Fibroblast of lung (primary cell): ENCODE measurements around the gene SIRT2. TPM values are rescaled to one million over a fixed set of nuclear protein-coding genes. Genes with fewer than 3 reads are reported as not detected.
A peak's percentile ranks its signal among the peaks of the same experiment; 100 is the strongest.

Experiments used
- DNase-seq, 2 donors: peaks; one replicate each; pipeline versions ENCODE4 v3.0.0 to v3.0.0-alpha.2; 2010; ENCODE audit warnings: low read depth in 2 of 2
- H2AFZ ChIP-seq: 2 replicates; pipeline ENCODE4 v1.5.1; 2012; ENCODE audit warnings: low read length, control low read depth, inconsistent platforms
- H3K27ac ChIP-seq: 2 replicates; pipeline ENCODE4 v1.5.1; 2011; ENCODE audit warnings: low read length, control low read depth; ENCODE audit not compliant: insufficient read depth
- H3K27me3 ChIP-seq: 2 replicates; pipeline ENCODE4 v1.5.1; 2011; ENCODE audit warnings: mild to moderate bottlenecking, low read length; ENCODE audit not compliant: control insufficient read depth, insufficient read depth
- H3K36me3 ChIP-seq: 2 replicates; pipeline ENCODE4 v1.5.1; 2011; ENCODE audit warnings: low read length; ENCODE audit not compliant: control insufficient read depth, insufficient read depth
- H3K4me1 ChIP-seq: 2 replicates; pipeline ENCODE4 v1.5.1; 2011; ENCODE audit warnings: low read length; ENCODE audit not compliant: control insufficient read depth, insufficient read depth; ENCODE audit errors: extremely low read depth
- H3K4me2 ChIP-seq: 2 replicates; pipeline ENCODE4 v1.5.1; 2011; ENCODE audit warnings: low read length, control low read depth; ENCODE audit not compliant: insufficient read depth; ENCODE audit errors: extremely low read depth
- H3K4me3 ChIP-seq, 4 experiments: fragments of 200-600 bp in 1 of 4; sonication (generic) in 1 of 4; replicated peaks in 1 of 4; 2 replicates each; pipeline ENCODE4 v1.5.1; 2011 to 2016; ENCODE audit warnings: low read length in 4 of 4, low read depth in 3 of 4, mild to moderate bottlenecking in 3 of 4, control low read depth in 2 of 4, inconsistent platforms in 1 of 4, mixed read lengths in 1 of 4; ENCODE audit not compliant: insufficient read depth in 1 of 4; ENCODE audit errors: control extremely low read depth in 1 of 4
- H3K79me2 ChIP-seq: 2 replicates; pipeline ENCODE4 v1.5.1; 2012; ENCODE audit warnings: mild to moderate bottlenecking, low read length, inconsistent platforms; ENCODE audit not compliant: control insufficient read depth, insufficient read depth
- H3K9ac ChIP-seq: 2 replicates; pipeline ENCODE4 v1.5.1; 2011; ENCODE audit warnings: mild to moderate bottlenecking, low read length, control low read depth; ENCODE audit not compliant: insufficient read depth
- H3K9me3 ChIP-seq: 2 replicates; pipeline ENCODE4 v1.5.1; 2012; ENCODE audit warnings: low read depth, low read length; ENCODE audit not compliant: control insufficient read depth, insufficient read depth
- H4K20me1 ChIP-seq: 2 replicates; pipeline ENCODE4 v1.5.1; 2011; ENCODE audit warnings: low read length; ENCODE audit not compliant: control insufficient read depth, insufficient read depth; ENCODE audit errors: extremely low read depth
- CTCF ChIP-seq, 2 donors: IDR thresholded peaks in 1 of 2; conservative IDR thresholded peaks in 1 of 2; 1 replicate in 1 of 2; 2 replicates in 1 of 2; pipeline ENCODE4 v1.5.1; 2011 to 2012; ENCODE audit warnings: low read length in 2 of 2, control low read depth in 1 of 2, inconsistent platforms in 1 of 2, low read depth in 1 of 2, mild to moderate bottlenecking in 1 of 2
- EZH2 ChIP-seq: IDR thresholded peaks from 2 replicates; pipeline ENCODE4 v1.5.1; 2012; ENCODE audit warnings: low read length, control low read depth, mild to moderate bottlenecking; ENCODE audit errors: missing control alignments
- polyA minus RNA-seq: library from RNA; depleted of rRNA, polyadenylated mRNA; stranded (reverse); fragments of >200 nt; gene quantifications from 2 replicates; pipeline ENCODE4 v1.2.3, GENCODE V29; 2011; ENCODE audit warnings: low replicate concordance
- polyA plus RNA-seq, 2 donors: library from polyadenylated mRNA; depleted of rRNA in 1 of 2; stranded (reverse) in 1 of 2; unstranded in 1 of 2; fragments of >200 nt; gene quantifications; 2 replicates each; pipeline ENCODE4 v1.2.1, GENCODE V29; 2011 to 2012; ENCODE audit warnings: missing spikeins in 1 of 2
- total RNA-seq: library from RNA; depleted of rRNA; stranded (reverse); fragments of >200 nt; gene quantifications from 2 replicates; pipeline ENCODE4 v1.2.1, GENCODE V29; 2014

Gene SIRT2
- total RNA-seq (50.8 and 51.7 TPM in 2 replicates), polyA plus RNA-seq (38.7 and 45.4 TPM in 2 replicates), polyA minus RNA-seq (86.2 and 118 TPM in 2 replicates)
- polyA plus RNA-seq (2012), result 43.4 and 47.9 TPM in 2 replicates

- H3K4me2 ChIP-seq, result peak within 1 kb of the TSS; percentile 89
- peak within 1 kb of the TSS; percentile 80 for H3K27ac ChIP-seq
- H2AFZ ChIP-seq, result peak within 1 kb of the TSS; percentile 84
- DNase-seq, result peak; percentile 99
- no peaks in the 10 kb centered on the region for H3K9me3 ChIP-seq
- no peaks in the 10 kb centered on the region for H3K27me3 ChIP-seq
- no peaks in the 10 kb centered on the region for H3K36me3 ChIP-seq
- H3K4me1 ChIP-seq, result no peaks in the 10 kb centered on the region
- H3K79me2 ChIP-seq, result peaks cover 5% of the 10 kb centered on the region
- no peak for TF ChIP-seq EZH2
- TF ChIP-seq CTCF (conservative IDR thresholded peaks at IDR 0.05 in 1 of 2, IDR thresholded peaks at IDR 0.05 in 1 of 2; ENCODE audit: low read depth in 1 of 2, low read length in 2 of 2), result no peak
- H4K20me1 ChIP-seq, result no peaks in the 10 kb centered on the region
- H3K9ac ChIP-seq, result peak within 1 kb of the TSS; percentile 77
- peak within 1 kb of the TSS; percentile 55 to 92 (median 78) for H3K4me3 ChIP-seq
Observed at GRCh38 chr19:38899447-38900201, at the start of gene SIRT2, which contains the start of gene NFKBIB. SIRT2 (minus strand) TSS chr19:38899618; CDS start chr19:38899521, 97 bp downstream. NFKBIB (plus strand) TSS chr19:38899969; CDS start chr19:38900033, 64 bp downstream.

GRCh38 chr19:38946229-38947010 is 47.0 kb upstream of the SIRT2 start:
- no peak overlapping the region for H3K4me2 ChIP-seq
- H3K27ac ChIP-seq, result no peak overlapping the region
- no peaks in the 10 kb centered on the region for H3K4me1 ChIP-seq
- H3K79me2 ChIP-seq, result no peaks in the 10 kb centered on the region
- H3K27me3 ChIP-seq, result no peaks in the 10 kb centered on the region
- H3K36me3 ChIP-seq, result peaks cover 4% of the 10 kb centered on the region
- DNase-seq, result no peak
- H3K9me3 ChIP-seq, result no peaks in the 10 kb centered on the region
- H3K4me3 ChIP-seq, result no peak overlapping the region
- H3K9ac ChIP-seq, result no peak overlapping the region
- H2AFZ ChIP-seq, result no peak overlapping the region
- no peak for TF ChIP-seq EZH2
- TF ChIP-seq CTCF (conservative IDR thresholded peaks at IDR 0.05 in 1 of 2, IDR thresholded peaks at IDR 0.05 in 1 of 2; ENCODE audit: low read depth in 1 of 2, low read length in 2 of 2), result no peak
- H4K20me1 ChIP-seq, result no peaks in the 10 kb centered on the region
